HUES48 (cell line): Measurements from ENCODE around the gene OR2T5.
"Not testable (repeated sequence)": the region's sequence is repeated elsewhere in the genome, so short reads cannot be mapped to it uniquely, and the experiment has no call there.

ENCODE experiments used
- H3K27ac ChIP-seq: one replicate; pipeline ENCODE4 v1.7.0; 2013; ENCODE audit warnings: low read depth, low read length, inconsistent platforms
- H3K27me3 ChIP-seq: 2 replicates; pipeline ENCODE4 v1.6.1; 2013; ENCODE audit warnings: mild to moderate bottlenecking, low read length; ENCODE audit not compliant: control insufficient read depth, insufficient read depth
- H3K36me3 ChIP-seq: 2 replicates; pipeline ENCODE4 v1.6.1; 2013; ENCODE audit warnings: low read length; ENCODE audit not compliant: control insufficient read depth, insufficient read depth
- H3K4me1 ChIP-seq: 2 replicates; pipeline ENCODE4 v1.6.1; 2013; ENCODE audit warnings: mild to moderate bottlenecking, low read length; ENCODE audit not compliant: control insufficient read depth, insufficient read depth
- H3K4me3 ChIP-seq: 2 replicates; pipeline ENCODE4 v1.5.1; 2013; ENCODE audit warnings: mild to moderate bottlenecking, low read depth, low read length
- H3K9ac ChIP-seq: 2 replicates; pipeline ENCODE4 v1.6.1; 2013; ENCODE audit warnings: mild to moderate bottlenecking, low read depth, low read length, moderate library complexity
- H3K9me3 ChIP-seq: 2 replicates; pipeline ENCODE4 v1.6.1; 2013; ENCODE audit warnings: low read length; ENCODE audit not compliant: control insufficient read depth, insufficient read depth

The OR2T5 gene, protein sequence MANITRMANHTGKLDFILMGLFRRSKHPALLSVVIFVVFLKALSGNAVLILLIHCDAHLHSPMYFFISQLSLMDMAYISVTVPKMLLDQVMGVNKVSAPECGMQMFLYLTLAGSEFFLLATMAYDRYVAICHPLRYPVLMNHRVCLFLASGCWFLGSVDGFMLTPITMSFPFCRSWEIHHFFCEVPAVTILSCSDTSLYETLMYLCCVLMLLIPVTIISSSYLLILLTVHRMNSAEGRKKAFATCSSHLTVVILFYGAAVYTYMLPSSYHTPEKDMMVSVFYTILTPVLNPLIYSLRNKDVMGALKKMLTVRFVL

DNA sequence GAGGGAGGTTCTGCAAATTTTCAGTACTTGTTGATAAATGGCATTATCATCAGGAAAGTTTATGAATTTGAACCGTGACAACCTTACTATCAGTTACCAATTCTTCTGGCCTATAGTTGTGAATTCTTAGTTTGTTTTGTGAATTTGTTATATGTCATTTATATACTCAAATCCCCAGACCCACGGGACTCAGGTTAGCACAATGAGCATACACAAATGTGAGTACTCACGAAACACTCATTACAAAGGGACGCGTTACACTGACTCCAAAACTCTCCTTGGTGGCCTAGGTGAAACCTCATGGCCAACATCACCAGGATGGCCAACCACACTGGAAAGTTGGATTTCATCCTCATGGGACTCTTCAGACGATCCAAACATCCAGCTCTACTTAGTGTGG, at the start of gene OR2T5:
OR2T5 (plus strand) TSS at position 301 of the 400 bp plus-strand sequence; CDS start at position 301, 0 bp downstream.
- not testable (repeated sequence) for H3K27ac ChIP-seq, H3K36me3 ChIP-seq, H3K9me3 ChIP-seq, H3K9ac ChIP-seq, H3K27me3 ChIP-seq, H3K4me1 ChIP-seq, H3K4me3 ChIP-seq

DNA sequence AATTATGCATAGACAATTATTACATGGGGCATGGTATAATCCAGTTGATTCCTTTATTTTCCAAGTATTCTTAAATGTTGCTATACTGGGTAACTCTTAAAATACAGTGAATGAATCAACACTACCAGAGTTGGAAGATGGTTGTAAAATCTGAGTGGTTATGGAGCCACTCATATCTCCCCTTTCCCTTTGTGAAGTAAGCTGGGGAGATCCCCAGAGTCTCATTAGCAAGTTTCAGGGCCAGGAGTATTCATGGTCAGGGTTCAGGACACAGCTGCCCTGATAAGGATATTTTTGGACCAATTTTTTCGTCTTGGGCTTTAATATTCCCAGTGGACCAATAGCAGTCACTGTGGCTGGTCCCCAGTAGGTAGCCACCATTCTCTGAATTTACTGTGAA, 49.7 kb upstream of the OR2T5 start:
- H3K27me3 ChIP-seq, H3K36me3 ChIP-seq, H3K27ac ChIP-seq, H3K4me3 ChIP-seq, H3K9ac ChIP-seq, H3K4me1 ChIP-seq: not testable (repeated sequence)
- peaks cover 43% of the 10 kb centered on the region for H3K9me3 ChIP-seq

DNA sequence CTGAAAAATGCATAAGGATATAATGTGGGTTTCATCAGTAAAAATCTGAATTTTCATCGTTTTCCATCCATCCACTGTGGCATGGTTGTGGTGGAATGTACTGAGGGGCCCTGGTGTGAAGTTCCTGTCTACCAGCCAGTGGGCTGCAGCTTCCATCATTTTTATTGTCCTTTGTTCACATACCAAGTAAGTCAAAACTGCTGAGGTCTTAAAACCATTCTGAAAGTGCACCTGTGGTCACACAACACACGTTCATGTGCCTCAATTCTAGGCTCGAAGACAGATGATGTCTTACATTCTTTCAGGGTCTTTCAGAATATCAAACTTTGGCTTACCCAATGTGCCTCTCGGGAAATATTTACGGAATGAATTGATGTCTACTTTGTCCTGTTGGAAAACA, 49.1 kb upstream of the OR2T5 start:
- H3K27ac ChIP-seq, H3K27me3 ChIP-seq, H3K4me1 ChIP-seq, H3K4me3 ChIP-seq, H3K36me3 ChIP-seq, H3K9ac ChIP-seq: not testable (repeated sequence)
- H3K9me3 ChIP-seq, result peaks cover 42% of the 10 kb centered on the region

DNA sequence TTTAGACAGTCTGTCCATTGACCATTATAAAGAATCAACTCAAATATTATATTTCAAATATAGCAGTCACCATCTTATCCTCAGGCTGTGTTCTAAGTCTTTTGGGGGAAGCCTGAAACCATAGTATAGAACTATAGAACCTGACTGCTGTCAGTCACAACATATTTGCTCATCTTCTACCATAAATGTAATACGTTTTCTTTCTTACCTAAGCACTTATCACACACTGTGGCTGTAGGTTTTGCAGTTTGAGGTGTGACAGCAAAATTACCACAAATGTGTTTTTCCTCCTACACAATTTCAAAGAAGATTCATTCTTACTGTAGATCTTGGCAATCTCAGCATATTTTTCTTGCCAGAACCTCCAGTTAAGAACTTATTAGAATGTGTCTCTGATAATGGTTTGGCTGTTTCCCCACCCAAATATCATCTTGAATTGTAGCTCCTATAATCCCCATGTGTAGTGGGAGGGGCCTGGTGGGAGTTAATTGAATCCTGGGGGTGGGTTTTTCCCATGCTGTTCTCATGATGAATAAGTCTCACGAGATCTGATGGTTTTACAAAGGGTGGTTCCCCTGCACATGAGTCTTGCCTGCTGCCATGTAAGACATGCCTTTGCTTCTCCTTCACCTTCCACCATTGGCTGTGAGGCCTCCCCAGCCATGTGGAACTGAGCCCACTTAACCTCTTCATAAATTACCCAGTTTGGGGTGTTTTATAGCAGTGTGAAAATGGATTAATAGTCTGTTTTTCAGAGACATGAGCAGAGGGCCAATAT, 45.7 kb upstream of the OR2T5 start:
- H3K4me3 ChIP-seq, H3K27me3 ChIP-seq, H3K4me1 ChIP-seq, H3K27ac ChIP-seq, H3K36me3 ChIP-seq, H3K9ac ChIP-seq: not testable (repeated sequence)
- H3K9me3 ChIP-seq, result peaks cover 57% of the 10 kb centered on the region

DNA sequence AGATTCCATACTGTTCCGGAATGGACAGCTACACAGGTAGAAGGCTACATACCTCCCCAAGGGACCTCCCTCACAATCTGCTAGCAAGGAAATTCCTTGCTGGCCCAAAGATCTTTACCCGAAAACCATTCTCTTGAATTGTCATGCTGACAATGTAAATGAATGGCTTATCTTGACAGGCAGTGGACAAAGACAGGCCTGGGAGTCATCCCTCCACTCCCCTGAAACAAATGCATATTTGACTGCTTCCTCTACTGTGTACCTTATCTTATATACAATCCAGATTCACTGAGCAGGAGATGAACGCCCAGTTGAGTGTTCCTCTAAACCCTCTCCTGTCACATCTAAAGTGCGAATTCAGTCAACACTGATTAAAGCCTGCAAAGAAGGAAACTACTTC, 43.8 kb upstream of the OR2T5 start:
- not testable (repeated sequence) for H3K27me3 ChIP-seq, H3K4me3 ChIP-seq

DNA sequence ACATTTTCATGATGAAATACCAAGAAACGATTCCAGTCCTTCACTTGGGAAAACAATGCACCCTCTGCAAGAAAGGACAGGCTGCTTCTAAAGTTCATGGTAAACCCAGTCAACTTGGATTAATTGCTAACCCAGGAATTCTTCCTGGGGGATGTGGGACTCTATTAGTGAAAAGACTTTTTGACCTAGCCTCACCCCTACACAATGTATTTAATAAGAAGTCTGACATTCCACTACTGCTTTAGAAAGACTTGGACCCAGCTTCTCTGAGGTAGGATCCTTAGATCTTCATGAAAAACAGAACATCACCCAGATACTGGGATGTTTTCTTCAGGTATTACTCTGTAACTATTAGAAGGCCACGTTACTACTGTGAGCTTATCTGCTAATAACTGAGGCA, 43.0 kb upstream of the OR2T5 start, which contains the start of gene OR2T2:
OR2T2 (plus strand) TSS at position 239 of the 400 bp plus-strand sequence. CDS start 7,161 bp downstream, outside the sequence.
- not testable (repeated sequence) for H3K27me3 ChIP-seq, H3K36me3 ChIP-seq, H3K27ac ChIP-seq, H3K4me3 ChIP-seq, H3K9ac ChIP-seq, H3K4me1 ChIP-seq
- peaks cover 44% of the 10 kb centered on the region for H3K9me3 ChIP-seq

More for the DNA sequence above, 43.8 kb upstream of the OR2T5 start:
- H3K4me1 ChIP-seq, H3K36me3 ChIP-seq, H3K27ac ChIP-seq, H3K9ac ChIP-seq: not testable (repeated sequence)
- peaks cover 50% of the 10 kb centered on the region for H3K9me3 ChIP-seq

DNA sequence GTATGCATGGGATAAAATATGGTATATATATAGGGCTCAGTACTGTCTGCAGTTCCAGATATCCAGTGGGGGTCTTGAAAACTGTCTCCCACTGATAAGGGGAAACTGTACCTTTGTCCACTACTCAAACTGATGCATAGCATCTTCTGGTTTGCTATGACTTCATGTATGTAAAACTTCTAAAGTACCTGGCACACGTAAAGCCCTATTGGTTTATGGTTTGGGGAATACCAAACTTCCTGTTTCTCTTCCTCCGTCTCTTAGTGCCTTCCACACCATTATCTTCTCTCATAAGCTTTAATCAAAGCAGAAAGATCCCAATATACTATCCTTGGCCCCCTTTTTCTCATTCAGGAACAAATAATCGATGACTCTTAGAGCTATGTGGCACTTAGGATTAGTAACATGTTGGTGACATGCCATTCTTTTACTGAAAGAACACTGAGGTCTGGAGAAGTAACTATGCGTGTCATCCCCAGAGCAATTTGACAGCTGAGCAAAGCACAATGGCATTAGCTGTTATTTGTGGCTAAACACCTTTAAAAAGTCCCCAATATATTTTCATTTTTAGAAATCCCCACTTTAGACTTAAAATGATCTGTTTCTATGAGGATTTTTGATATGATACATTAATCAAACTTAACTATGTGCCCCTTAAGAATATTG, 39.8 kb upstream of the OR2T5 start:
- H3K9ac ChIP-seq, H3K4me1 ChIP-seq, H3K27me3 ChIP-seq, H3K36me3 ChIP-seq, H3K4me3 ChIP-seq, H3K27ac ChIP-seq: not testable (repeated sequence)
- peaks cover 31% of the 10 kb centered on the region for H3K9me3 ChIP-seq

DNA sequence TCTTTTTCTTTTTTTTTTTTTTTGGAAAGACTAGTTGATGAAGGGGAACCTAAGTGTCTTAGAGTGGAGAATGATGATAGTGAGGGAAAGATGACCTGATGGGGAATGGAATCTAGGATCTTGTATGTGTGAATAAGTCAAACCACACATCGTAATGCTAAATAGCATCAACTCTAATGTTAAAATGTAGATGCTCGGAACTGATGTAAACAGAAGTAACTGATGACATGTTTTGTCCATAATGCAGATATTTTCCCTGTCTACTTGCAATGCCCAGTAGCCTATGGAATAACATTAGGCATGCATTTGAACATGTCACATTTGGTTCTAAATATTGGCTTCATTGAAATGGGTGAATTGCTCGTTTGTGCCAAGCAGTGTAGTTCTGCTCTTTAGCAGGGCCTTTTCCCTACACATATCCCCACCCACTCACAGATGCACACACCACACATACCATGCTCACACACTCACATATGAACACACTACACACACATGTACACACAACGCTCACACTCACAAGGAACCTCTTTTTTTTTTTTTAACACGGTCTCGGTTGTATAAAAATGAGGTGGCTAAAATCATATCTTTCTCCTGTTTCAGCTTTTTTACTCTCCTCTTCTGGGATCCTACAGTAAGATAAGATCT, 38.4 kb upstream of the OR2T5 start:
- H3K4me3 ChIP-seq, H3K36me3 ChIP-seq, H3K27me3 ChIP-seq, H3K4me1 ChIP-seq, H3K27ac ChIP-seq, H3K9ac ChIP-seq: not testable (repeated sequence)
- H3K9me3 ChIP-seq, result peaks cover 21% of the 10 kb centered on the region

DNA sequence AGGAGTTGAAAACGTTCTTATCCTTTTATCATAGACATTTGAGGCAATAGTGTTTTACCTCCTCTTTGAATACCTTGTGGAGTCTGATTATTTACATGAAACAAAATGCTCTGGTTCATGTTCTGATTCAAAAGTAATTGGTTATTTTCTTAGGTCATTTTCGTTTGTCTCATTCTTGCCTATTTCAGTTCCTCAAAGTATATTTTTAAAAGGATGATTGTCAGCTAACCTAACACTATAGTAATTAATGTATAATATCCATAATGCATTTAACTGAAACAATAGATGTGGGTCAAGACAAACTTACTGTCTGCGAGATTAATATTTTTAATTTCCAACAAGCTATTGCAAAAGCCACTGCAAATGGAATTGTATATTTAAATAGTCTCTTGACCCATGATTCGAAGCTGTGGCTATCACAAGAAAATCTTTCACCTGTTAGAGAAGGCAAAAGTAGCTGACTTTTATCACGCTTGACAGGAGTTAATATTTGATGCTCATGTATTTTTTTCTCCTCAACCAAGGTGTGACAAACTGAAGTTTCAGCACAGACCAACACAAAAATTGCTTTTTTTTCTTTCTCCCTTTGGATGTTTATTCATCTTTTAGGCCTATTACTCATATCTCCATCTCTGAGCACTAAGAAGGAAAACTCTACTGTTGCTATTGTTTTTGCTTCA, 37.8 kb upstream of the OR2T5 start:
- H3K9ac ChIP-seq, H3K4me3 ChIP-seq, H3K27ac ChIP-seq, H3K4me1 ChIP-seq, H3K27me3 ChIP-seq, H3K36me3 ChIP-seq: not testable (repeated sequence)
- peaks cover 18% of the 10 kb centered on the region for H3K9me3 ChIP-seq

DNA sequence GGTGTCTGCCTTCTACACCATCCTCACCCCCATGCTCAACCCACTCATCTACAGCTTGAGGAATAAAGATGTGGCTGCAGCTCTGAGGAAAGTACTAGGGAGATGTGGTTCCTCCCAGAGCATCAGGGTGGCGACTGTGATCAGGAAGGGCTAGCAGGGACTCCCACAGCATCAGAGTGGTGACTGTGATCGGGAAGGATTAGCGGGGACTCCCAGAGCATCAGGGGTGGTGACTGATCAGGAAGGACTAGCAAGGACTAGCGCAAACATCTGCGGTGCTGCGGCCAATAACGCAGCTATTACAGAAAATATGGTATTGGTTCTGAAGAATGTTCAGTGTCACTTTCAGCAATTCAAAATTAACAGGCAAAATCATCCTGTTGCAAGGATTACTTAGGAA, 34.8 kb upstream of the OR2T5 start:
- H3K36me3 ChIP-seq, H3K27me3 ChIP-seq, H3K27ac ChIP-seq, H3K4me1 ChIP-seq, H3K4me3 ChIP-seq, H3K9ac ChIP-seq, H3K9me3 ChIP-seq: not testable (repeated sequence)
